Adrenal gland (tissue), 12 donors: ENCODE data around the gene OTUB2. TPM values are rescaled to one million over a fixed set of nuclear protein-coding genes. Genes with fewer than 3 reads are reported as not detected.

Experiments
- DNase-seq, 7 donors: peaks; one replicate each; pipeline ENCODE4 v3.0.0-alpha.2; 2019 to 2020
- H3K27ac ChIP-seq, 5 donors: fragments of 200-600 bp; sonication (generic) in 4 of 5; 1 replicate in 3 of 5; 2 replicates in 2 of 5; pipeline versions ENCODE4 v1.5.1 to v1.8.0; 2016 to 2020; ENCODE audit warnings: mild to moderate bottlenecking in 1 of 5
- H3K27me3 ChIP-seq: fragments of 200-600 bp; 2 replicates; pipeline ENCODE4 v1.8.0; 2021
- H3K36me3 ChIP-seq, 2 donors: fragments of 200-600 bp; replicated peaks in 1 of 2; 1 replicate in 1 of 2; 2 replicates in 1 of 2; pipeline versions ENCODE4 v1.5.1 to v1.8.0; 2018 to 2022
- H3K4me1 ChIP-seq, 2 donors: fragments of 200-600 bp; replicated peaks in 1 of 2; 1 replicate in 1 of 2; 2 replicates in 1 of 2; pipeline versions ENCODE4 v1.5.1 to v1.8.0; 2018 to 2021
- H3K4me3 ChIP-seq, 4 donors: fragments of 200-600 bp; sonication (generic) in 3 of 4; one replicate each; pipeline ENCODE4 v1.5.1; 2016 to 2018
- H3K9me3 ChIP-seq, 3 donors: fragments of 200-600 bp; sonication (generic) in 1 of 3; replicated peaks in 1 of 3; 1 replicate in 2 of 3; 2 replicates in 1 of 3; pipeline versions ENCODE4 v1.5.1 to v1.8.0; 2016 to 2021
- CTCF ChIP-seq, 6 experiments: fragments of 450-650 bp in 4 of 6; fragments of 200-600 bp in 2 of 6; sonication (generic) in 1 of 6; IDR thresholded peaks; 1 replicate in 5 of 6; 2 replicates in 1 of 6; pipeline versions ENCODE4 v1.5.1 to v1.8.0; 2016 to 2021; ENCODE audit warnings: antibody characterized with exemption in 6 of 6, mild to moderate bottlenecking in 2 of 6, moderate library complexity in 1 of 6
- POLR2A ChIP-seq, 2 donors: fragments of 450-650 bp; IDR thresholded peaks; one replicate each; pipeline ENCODE4 v1.6.1; 2017; ENCODE audit warnings: antibody characterized with exemption in 2 of 2, mild to moderate bottlenecking in 2 of 2, moderate library complexity in 1 of 2
- WGBS, 4 donors: extraction: QIAGEN DNeasy Blood & Tissue Kit in 2 of 4; methylation state at CpG; one replicate each; pipeline versions ENCODE4 v1.1.5 to v1.1.7; 2013 to 2017; 5-methylcytosine and 5-hydroxymethylcytosine counted together
- intact Hi-C, 2 donors: fragments of 100-400 bp; cut with DNase I; formaldehyde crosslinking; loops; one replicate each; pipeline versions ENCODE4 v1.14.1 to v1.15.0; 2022 to 2023
- polyA plus RNA-seq, 3 donors: library from polyadenylated mRNA; stranded (reverse); fragments of 200-250 nt in 2 of 3; fragments of 350-450 nt in 1 of 3; fragmentation: Illumina TruSeq in 1 of 3; extraction: RNeasy Lipid Tissue Mini Kit (QIAGEN cat#74804) in 1 of 3; gene quantifications; one replicate each; pipeline ENCODE4 v1.2.3, GENCODE V29; 2013 to 2014
- total RNA-seq, 9 donors: library from RNA; depleted of rRNA in 4 of 9; stranded (reverse); fragments of >200 nt in 4 of 9; fragments of 120-200 nt in 1 of 9; fragmentation: NEBNext Ultra II Directional in 1 of 9; extraction: Animal tissue kit (Norgen Biotek cat#: 25700) in 1 of 9; gene quantifications; one replicate each; pipeline versions ENCODE4 v1.1.0 to v1.2.4, GENCODE V29; 2013 to 2023
- donor health status: healthy with polysubstance abuse.
- donor health status: Bipolar disorder and iron deficiency.
- donor health status: DM: yes; HTN: yes; CAD: no.
- donor health status: DM: no; HTN: no; CAD: no.
- donor health status: DM: no; HTN: no; CAD: no.
- donor health status: DM: yes; HTN: yes; CAD: no.

OTUB2 gene
- total and polyA plus RNA-seq, 12 donors = 0.17 to 10.7 (median 1.5) TPM

GRCh38 chr14:94043756-94044475 lies 17.8 kb downstream of the OTUB2 start:
- DNase-seq = peak in 1 of 7 donors; percentile 13
- H3K36me3 ChIP-seq = peaks cover 0 to 44% of the 10 kb centered on the region in 2 donors

GRCh38 chr14:94044476-94045091 lies 18.4 kb downstream of the OTUB2 start:
- Histone ChIP-seq H3K4me1 (peaks cover 0 to 5% of the 10 kb centered on the region in 2 donors), H3K27me3 (no peaks in the 10 kb centered on the region), H3K36me3 (peaks cover 0 to 51% of the 10 kb centered on the region in 2 donors), H3K27ac (no peak overlapping the region), H3K9me3 (no peaks in the 10 kb centered on the region), H3K4me3 (no peak overlapping the region)
- WGBS, 4 donors = 88 to 95% (median 93%) methylated on average over 19 to 20 of the region's 20 CpGs
- DNase-seq = peak in 2 of 7 donors; percentile 11 to 13
- intact Hi-C loops = no loop called here
- TF ChIP-seq CTCF (IDR thresholded peaks at IDR 0.05) (no peak), POLR2A (IDR thresholded peaks at IDR 0.05) (no peak)

More at GRCh38 chr14:94043756-94044475, 17.8 kb downstream of the OTUB2 start:
- 90 to 94% (median 92%) methylated on average over 14 of the region's 14 CpGs for WGBS, 4 donors
- TF ChIP-seq POLR2A (IDR thresholded peaks at IDR 0.05) (no peak), CTCF (IDR thresholded peaks at IDR 0.05) (no peak)
- Histone ChIP-seq H3K27me3 (no peaks in the 10 kb centered on the region), H3K4me3 (no peak overlapping the region), H3K27ac (no peak overlapping the region), H3K9me3 (no peaks in the 10 kb centered on the region), H3K4me1 (peaks cover 0 to 5% of the 10 kb centered on the region in 2 donors)
- intact Hi-C loops = no loop called here

- peak in 3 of 7 donors; percentile 13 to 45 (median 14) for DNase-seq
- intact Hi-C loops = no loop called here
- 89 to 93% (median 92%) methylated on average over 8 of the region's 8 CpGs for WGBS, 4 donors
Observed at GRCh38 chr14:94045101-94045500, 19.0 kb downstream of the OTUB2 start.

More at GRCh38 chr14:94045101-94045500, 19.0 kb downstream of the OTUB2 start:
- peaks cover 0 to 56% of the 10 kb centered on the region in 2 donors for H3K36me3 ChIP-seq
- H3K27me3 ChIP-seq = no peaks in the 10 kb centered on the region
- peaks cover 0 to 5% of the 10 kb centered on the region in 2 donors for H3K4me1 ChIP-seq
- no peak overlapping the region for H3K27ac ChIP-seq
- no peaks in the 10 kb centered on the region for H3K9me3 ChIP-seq
- no peak for TF ChIP-seq CTCF (IDR thresholded peaks at IDR 0.05)
- no peak for TF ChIP-seq POLR2A (IDR thresholded peaks at IDR 0.05)
- no peak overlapping the region for H3K4me3 ChIP-seq
